KMS-11 (cell line): ENCODE measurements around the gene HOXB5.

Source experiments
- H2AFZ ChIP-seq: fragments of 200-600 bp; sonication (generic); 2 replicates; pipeline ENCODE4 v1.6.1; 2016; ENCODE audit warnings: antibody characterized with exemption, mixed run types, low read depth
- H3K27ac ChIP-seq: fragments of 200-600 bp; sonication (generic); 2 replicates; pipeline ENCODE4 v1.6.1; 2016; ENCODE audit warnings: mild to moderate bottlenecking, mixed run types
- H3K27me3 ChIP-seq: fragments of 200-600 bp; sonication (generic); 2 replicates; pipeline ENCODE4 v1.6.1; 2017; ENCODE audit warnings: mild to moderate bottlenecking, low read depth, mixed run types, moderate library complexity; ENCODE audit not compliant: insufficient read depth
- H3K36me3 ChIP-seq: fragments of 200-600 bp; sonication (generic); 2 replicates; pipeline ENCODE4 v1.6.1; 2017; ENCODE audit warnings: mild to moderate bottlenecking, mixed run types; ENCODE audit not compliant: insufficient read depth
- H3K4me1 ChIP-seq: fragments of 200-600 bp; sonication (generic); 2 replicates; pipeline ENCODE4 v1.6.1; 2016; ENCODE audit warnings: mild to moderate bottlenecking, low read depth, mixed run types; ENCODE audit not compliant: poor library complexity, severe bottlenecking
- H3K4me2 ChIP-seq: fragments of 200-600 bp; sonication (generic); 2 replicates; pipeline ENCODE4 v1.7.0; 2016; ENCODE audit warnings: mild to moderate bottlenecking, mixed run types
- H3K4me3 ChIP-seq: fragments of 200-600 bp; sonication (generic); IDR thresholded peaks from 2 replicates; pipeline ENCODE4 v1.6.1; 2017; ENCODE audit warnings: low read depth, low read length, mixed read lengths; ENCODE audit not compliant: insufficient read depth
- H3K79me2 ChIP-seq: fragments of 200-600 bp; sonication (generic); 2 replicates; pipeline ENCODE4 v1.6.1; 2016; ENCODE audit warnings: low read depth, mixed run types; ENCODE audit not compliant: insufficient read depth
- H3K9ac ChIP-seq: fragments of 200-600 bp; sonication (generic); 2 replicates; pipeline ENCODE4 v1.6.1; 2016; ENCODE audit warnings: mild to moderate bottlenecking, mixed run types
- H4K20me1 ChIP-seq: fragments of 200-600 bp; sonication (generic); 2 replicates; pipeline ENCODE4 v1.6.1; 2016; ENCODE audit warnings: mild to moderate bottlenecking, mixed run types; ENCODE audit not compliant: insufficient read depth
- TF ChIP-seq, protein P1 (sequence below): fragments of 200-600 bp; sonication (generic); conservative IDR thresholded peaks from 2 replicates; pipeline ENCODE4 v1.6.1; 2017; ENCODE audit warnings: low read depth, mild to moderate bottlenecking, antibody characterized with exemption, low read length, moderate library complexity, mixed read lengths

The HOXB5 gene

DNA sequence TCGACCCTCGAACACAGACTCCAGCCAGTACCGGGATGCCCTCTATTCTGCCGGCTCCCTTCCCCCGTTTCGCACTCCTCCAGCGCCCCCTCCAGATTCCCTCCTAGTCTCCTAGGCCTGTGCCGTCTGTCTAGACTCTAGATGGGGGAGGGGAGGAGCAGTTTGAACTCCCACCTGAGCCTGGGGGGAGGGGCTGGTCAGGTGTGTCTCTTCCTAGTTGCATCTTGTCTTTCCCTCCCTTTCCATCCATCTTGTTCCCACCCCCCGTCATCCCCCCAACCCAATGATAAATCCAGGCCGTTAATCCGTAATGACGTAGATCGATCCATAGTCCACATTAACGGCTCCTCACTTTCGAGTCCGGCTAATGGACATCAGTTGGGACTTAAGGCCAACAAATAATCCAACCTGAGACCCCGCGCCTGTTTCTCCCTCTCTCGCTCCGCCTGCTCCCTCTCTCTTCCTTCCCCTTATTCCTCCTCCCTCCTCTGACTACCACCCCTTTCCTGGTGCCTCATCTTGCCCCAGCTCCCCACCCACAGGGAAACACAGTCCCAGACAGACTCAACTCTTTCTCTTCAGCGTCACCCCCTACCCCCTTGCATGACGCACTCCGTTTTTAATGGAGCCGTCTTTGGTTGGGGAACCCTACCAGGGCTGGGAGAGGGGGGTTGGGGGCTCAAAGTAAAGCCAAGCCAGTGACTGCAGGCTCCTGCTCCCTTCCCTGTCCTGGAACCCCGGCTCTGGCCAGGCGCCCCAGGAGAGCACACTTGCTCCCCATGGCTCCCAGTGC lies 3.4 kb upstream of the HOXB5 start:
- Histone ChIP-seq H3K79me2 (no peaks in the 10 kb centered on the region), H3K4me3 (no peak overlapping the region), H3K36me3 (no peaks in the 10 kb centered on the region), H3K4me2 (no peak overlapping the region), H4K20me1 (no peaks in the 10 kb centered on the region), H3K27ac (no peak overlapping the region), H3K27me3 (peaks cover 53% of the 10 kb centered on the region), H3K4me1 (peaks cover 5% of the 10 kb centered on the region), H3K9ac (no peak overlapping the region), H2AFZ (no peak overlapping the region)
- TF ChIP-seq, protein P1, sequence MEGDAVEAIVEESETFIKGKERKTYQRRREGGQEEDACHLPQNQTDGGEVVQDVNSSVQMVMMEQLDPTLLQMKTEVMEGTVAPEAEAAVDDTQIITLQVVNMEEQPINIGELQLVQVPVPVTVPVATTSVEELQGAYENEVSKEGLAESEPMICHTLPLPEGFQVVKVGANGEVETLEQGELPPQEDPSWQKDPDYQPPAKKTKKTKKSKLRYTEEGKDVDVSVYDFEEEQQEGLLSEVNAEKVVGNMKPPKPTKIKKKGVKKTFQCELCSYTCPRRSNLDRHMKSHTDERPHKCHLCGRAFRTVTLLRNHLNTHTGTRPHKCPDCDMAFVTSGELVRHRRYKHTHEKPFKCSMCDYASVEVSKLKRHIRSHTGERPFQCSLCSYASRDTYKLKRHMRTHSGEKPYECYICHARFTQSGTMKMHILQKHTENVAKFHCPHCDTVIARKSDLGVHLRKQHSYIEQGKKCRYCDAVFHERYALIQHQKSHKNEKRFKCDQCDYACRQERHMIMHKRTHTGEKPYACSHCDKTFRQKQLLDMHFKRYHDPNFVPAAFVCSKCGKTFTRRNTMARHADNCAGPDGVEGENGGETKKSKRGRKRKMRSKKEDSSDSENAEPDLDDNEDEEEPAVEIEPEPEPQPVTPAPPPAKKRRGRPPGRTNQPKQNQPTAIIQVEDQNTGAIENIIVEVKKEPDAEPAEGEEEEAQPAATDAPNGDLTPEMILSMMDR: no peak

GRCh38 chr17:48596000-48596734 lies 2.6 kb upstream of the HOXB5 start:
- H3K4me3 ChIP-seq: no peak overlapping the region
- H2AFZ ChIP-seq: no peak overlapping the region
- H3K4me2 ChIP-seq: no peak overlapping the region
- no peak overlapping the region for H3K27ac ChIP-seq
- peaks cover 5% of the 10 kb centered on the region for H3K4me1 ChIP-seq
- TF ChIP-seq, protein P1: no peak
- no peaks in the 10 kb centered on the region for H3K36me3 ChIP-seq
- no peaks in the 10 kb centered on the region for H3K79me2 ChIP-seq
- no peaks in the 10 kb centered on the region for H4K20me1 ChIP-seq
- no peak overlapping the region for H3K9ac ChIP-seq
- peaks cover 45% of the 10 kb centered on the region for H3K27me3 ChIP-seq

DNA sequence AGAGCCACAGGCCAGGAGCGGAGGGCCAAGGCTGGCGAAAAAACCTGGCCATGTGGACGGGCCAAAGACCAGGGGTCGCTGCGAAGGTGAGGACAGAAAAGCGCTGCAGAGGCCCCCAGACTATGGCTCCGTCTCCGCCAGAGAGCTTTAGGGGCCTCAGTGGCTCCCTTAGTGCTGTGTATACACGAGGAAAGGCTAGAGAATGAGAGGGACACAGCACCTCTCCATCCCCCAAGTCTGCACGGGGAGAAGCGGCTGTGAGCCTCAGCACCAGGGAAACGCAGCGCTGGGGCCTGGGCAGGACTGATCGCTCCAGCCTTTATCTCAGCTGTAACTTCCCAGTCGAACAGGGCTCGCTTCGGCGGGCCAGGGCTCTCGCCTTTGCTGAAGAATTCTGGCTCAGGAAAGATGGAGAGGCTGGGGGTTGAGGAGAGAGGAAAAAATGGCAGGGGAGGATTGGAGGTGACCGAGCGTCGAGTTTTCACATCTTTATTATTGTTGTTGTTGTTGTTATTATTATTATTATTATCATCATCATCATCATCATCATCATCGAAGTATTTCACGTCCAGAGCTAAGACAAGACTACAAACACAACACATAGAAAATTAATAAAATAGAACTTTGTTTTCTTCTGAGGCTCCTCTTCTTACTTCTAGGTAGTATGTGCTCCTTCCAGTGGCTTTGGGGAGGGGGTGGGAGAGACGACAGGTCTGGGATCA lies 1.9 kb upstream of the HOXB5 start:
- Histone ChIP-seq H3K79me2 (no peaks in the 10 kb centered on the region), H3K27me3 (peaks cover 38% of the 10 kb centered on the region), H4K20me1 (no peaks in the 10 kb centered on the region), H3K27ac (no peak overlapping the region), H3K4me3 (no peak overlapping the region), H3K36me3 (no peaks in the 10 kb centered on the region), H3K9ac (no peak overlapping the region), H3K4me1 (peaks cover 5% of the 10 kb centered on the region), H2AFZ (no peak overlapping the region), H3K4me2 (no peak overlapping the region)
- TF ChIP-seq, protein P1: no peak

GRCh38 chr17:48594538-48595277 lies 1.1 kb upstream of the HOXB5 start:
- Histone ChIP-seq H4K20me1 (no peaks in the 10 kb centered on the region), H3K4me1 (peaks cover 5% of the 10 kb centered on the region), H3K9ac (no peak overlapping the region), H3K4me2 (no peak overlapping the region), H3K27ac (no peak overlapping the region), H2AFZ (0 out of 2 replicates have a peak overlapping the region, but pooled peaks have one; percentile 79), H3K27me3 (peaks cover 31% of the 10 kb centered on the region), H3K4me3 (no peak overlapping the region), H3K36me3 (no peaks in the 10 kb centered on the region), H3K79me2 (no peaks in the 10 kb centered on the region)
- TF ChIP-seq, protein P1: no peak
